ENCODE results near the gene PIGT. TPM values are rescaled to one million over a fixed set of nuclear protein-coding genes. Genes with fewer than 3 reads are reported as not detected.

Gene PIGT
- total and polyA plus RNA-seq, 2 donors (not counting 1 experiment from before 2014, with no cell fraction given): 25.8 to 53.9 TPM

- Histone ChIP-seq H4K20me1 (ENCODE audit: control insufficient read depth, extremely low read depth, insufficient read depth, low read length) (no peaks in the 10 kb centered on the region), H3K79me2 (ENCODE audit: control insufficient read depth, insufficient read depth, low read length) (peaks cover 18% of the 10 kb centered on the region), H3K4me2 (ENCODE audit: extremely low read depth, insufficient read depth, low read length) (peak overlapping the region; percentile 85), H2AFZ (ENCODE audit: low read length) (no peak overlapping the region), H3K27me3 (ENCODE audit: control insufficient read depth, insufficient read depth, low read length) (no peaks in the 10 kb centered on the region), H3K9ac (ENCODE audit: insufficient read depth, low read length) (no peak overlapping the region), H3K4me3 (replicated peaks in 1 of 4; ENCODE audit: control extremely low read depth in 1 of 4, insufficient read depth in 1 of 4, low read depth in 3 of 4, low read length in 4 of 4) (peak overlapping the region; percentile 77 to 97 (median 84)), H3K9me3 (ENCODE audit: control insufficient read depth, insufficient read depth, low read depth, low read length) (no peaks in the 10 kb centered on the region), H3K4me1 (ENCODE audit: control insufficient read depth, extremely low read depth, insufficient read depth, low read length) (peaks cover 2% of the 10 kb centered on the region), H3K27ac (ENCODE audit: insufficient read depth, low read length) (peak overlapping the region; percentile 87), H3K36me3 (ENCODE audit: control insufficient read depth, insufficient read depth, low read length) (peaks cover 15% of the 10 kb centered on the region)
- DNase-seq (ENCODE audit: low read depth in 2 of 2): no peak
- TF ChIP-seq CTCF (conservative IDR thresholded peaks at IDR 0.05 in 1 of 2, IDR thresholded peaks at IDR 0.05 in 1 of 2; ENCODE audit: low read depth in 1 of 2, low read length in 2 of 2): no peak
- no peak for TF ChIP-seq EZH2 (IDR thresholded peaks at IDR 0.05; ENCODE audit: low read length, missing control alignments)
Measured at GRCh38 chr20:45416917-45417316, 976 bp downstream of the PIGT start.

- no peak overlapping the region for H2AFZ ChIP-seq (ENCODE audit: low read length)
- no peaks in the 10 kb centered on the region for H4K20me1 ChIP-seq (ENCODE audit: control insufficient read depth, extremely low read depth, insufficient read depth, low read length)
- H3K4me3 ChIP-seq (replicated peaks in 1 of 4; ENCODE audit: control extremely low read depth in 1 of 4, insufficient read depth in 1 of 4, low read depth in 3 of 4, low read length in 4 of 4): no peak overlapping the region
- peaks cover 2% of the 10 kb centered on the region for H3K4me1 ChIP-seq (ENCODE audit: control insufficient read depth, extremely low read depth, insufficient read depth, low read length)
- peaks cover 21% of the 10 kb centered on the region for H3K36me3 ChIP-seq (ENCODE audit: control insufficient read depth, insufficient read depth, low read length)
- H3K4me2 ChIP-seq (ENCODE audit: extremely low read depth, insufficient read depth, low read length): peak overlapping the region; percentile 5
- peak overlapping the region; percentile 80 for H3K27ac ChIP-seq (ENCODE audit: insufficient read depth, low read length)
- DNase-seq (ENCODE audit: low read depth in 2 of 2): peak; percentile 89 to 97
- peaks cover 18% of the 10 kb centered on the region for H3K79me2 ChIP-seq (ENCODE audit: control insufficient read depth, insufficient read depth, low read length)
- no peaks in the 10 kb centered on the region for H3K9me3 ChIP-seq (ENCODE audit: control insufficient read depth, insufficient read depth, low read depth, low read length)
- H3K27me3 ChIP-seq (ENCODE audit: control insufficient read depth, insufficient read depth, low read length): no peaks in the 10 kb centered on the region
- no peak for TF ChIP-seq EZH2 (IDR thresholded peaks at IDR 0.05; ENCODE audit: low read length, missing control alignments)
- TF ChIP-seq CTCF (conservative IDR thresholded peaks at IDR 0.05 in 1 of 2, IDR thresholded peaks at IDR 0.05 in 1 of 2; ENCODE audit: low read depth in 1 of 2, low read length in 2 of 2): no peak
- H3K9ac ChIP-seq (ENCODE audit: insufficient read depth, low read length): no peak overlapping the region
Measured at GRCh38 chr20:45419188-45420091, 3.5 kb downstream of the PIGT start.

- TF ChIP-seq CTCF (conservative IDR thresholded peaks at IDR 0.05 in 1 of 2, IDR thresholded peaks at IDR 0.05 in 1 of 2; ENCODE audit: low read depth in 1 of 2, low read length in 2 of 2) (no peak), EZH2 (IDR thresholded peaks at IDR 0.05; ENCODE audit: low read length, missing control alignments) (no peak)
- peaks cover 22% of the 10 kb centered on the region for H3K36me3 ChIP-seq (ENCODE audit: control insufficient read depth, insufficient read depth, low read length)
- H3K9ac ChIP-seq (ENCODE audit: insufficient read depth, low read length): no peak overlapping the region
- no peak for DNase-seq (ENCODE audit: low read depth in 2 of 2)
- H3K27me3 ChIP-seq (ENCODE audit: control insufficient read depth, insufficient read depth, low read length): no peaks in the 10 kb centered on the region
- H3K27ac ChIP-seq (ENCODE audit: insufficient read depth, low read length): peak overlapping the region; percentile 80
- H4K20me1 ChIP-seq (ENCODE audit: control insufficient read depth, extremely low read depth, insufficient read depth, low read length): no peaks in the 10 kb centered on the region
- no peak overlapping the region for H3K4me3 ChIP-seq (replicated peaks in 1 of 4; ENCODE audit: control extremely low read depth in 1 of 4, insufficient read depth in 1 of 4, low read depth in 3 of 4, low read length in 4 of 4)
- H3K4me2 ChIP-seq (ENCODE audit: extremely low read depth, insufficient read depth, low read length): peak overlapping the region; percentile 5
- peaks cover 2% of the 10 kb centered on the region for H3K4me1 ChIP-seq (ENCODE audit: control insufficient read depth, extremely low read depth, insufficient read depth, low read length)
- no peaks in the 10 kb centered on the region for H3K9me3 ChIP-seq (ENCODE audit: control insufficient read depth, insufficient read depth, low read depth, low read length)
- peaks cover 18% of the 10 kb centered on the region for H3K79me2 ChIP-seq (ENCODE audit: control insufficient read depth, insufficient read depth, low read length)
- H2AFZ ChIP-seq (ENCODE audit: low read length): no peak overlapping the region
Measured at GRCh38 chr20:45420125-45420524, 4.2 kb downstream of the PIGT start.

Data from fibroblast of lung (primary cell).